HEK293 (cell line): ENCODE results near the gene GOLGA6C.
"Not testable (repeated sequence)": the region's sequence is repeated elsewhere in the genome, so short reads cannot be mapped to it uniquely, and the experiment has no call there.

Experiments used
- CTCF ChIA-PET: fragments of 350-600 bp; formaldehyde crosslinking; extraction: SDS; loops from one replicate; lab custom pipeline; 2021; ENCODE audit warnings: antibody characterized with exemption; lab: Yijun Ruan, JAX
- POLR2A ChIA-PET: fragments of 300-600 bp; formaldehyde crosslinking; extraction: SDS; loops from one replicate; lab custom pipeline; 2020; ENCODE audit warnings: antibody characterized with exemption, inconsistent platforms; lab: Yijun Ruan, JAX
- H3K27ac ChIP-seq: fragments of 200-500 bp; sonication (Bioruptor generic); 2 replicates; pipeline ENCODE4 v1.5.1; 2014; ENCODE audit warnings: low read depth, low read length, control low read depth, inconsistent platforms; ENCODE audit errors: extremely low read depth
- H3K36me3 ChIP-seq, 2 experiments: fragments of 200-500 bp in 1 of 2; sonication (Bioruptor generic) in 1 of 2; 1 replicate in 1 of 2; 2 replicates in 1 of 2; pipeline ENCODE4 v1.5.1; 2014 to 2017; ENCODE audit warnings: inconsistent platforms in 2 of 2, low read length in 2 of 2; ENCODE audit not compliant: control insufficient read depth in 2 of 2, insufficient read depth in 1 of 2
- H3K4me1 ChIP-seq: fragments of 200-500 bp; sonication (Bioruptor generic); 2 replicates; pipeline ENCODE4 v1.5.1; 2014; ENCODE audit warnings: mild to moderate bottlenecking, low read length, inconsistent platforms; ENCODE audit not compliant: control insufficient read depth, insufficient read depth
- H3K4me3 ChIP-seq: 2 replicates; pipeline ENCODE4 v1.5.1; 2011; ENCODE audit warnings: low read depth, mild to moderate bottlenecking, control low read depth, low read length, moderate library complexity
- H3K9me3 ChIP-seq: fragments of 200-500 bp; sonication (Bioruptor generic); 2 replicates; pipeline ENCODE4 v1.5.1; 2014; ENCODE audit warnings: low read depth, low read length, inconsistent platforms; ENCODE audit not compliant: control insufficient read depth, insufficient read depth
- AEBP2 ChIP-seq: fragments of 450-650 bp; formaldehyde crosslinking; IDR thresholded peaks from 2 replicates; pipeline ENCODE4 v1.5.1; 2016; ENCODE audit warnings: missing biosample characterization, missing genetic modification characterization, borderline replicate concordance
- MZF1 ChIP-seq: fragments of 450-650 bp; formaldehyde crosslinking; IDR thresholded peaks from 2 replicates; pipeline ENCODE4 v1.5.1; 2017; ENCODE audit warnings: missing biosample characterization, missing genetic modification characterization, borderline replicate concordance
- REST ChIP-seq: fragments of 450-650 bp; formaldehyde crosslinking; IDR thresholded peaks from 2 replicates; pipeline ENCODE4 v1.5.1; 2016; ENCODE audit warnings: missing biosample characterization, missing genetic modification characterization
- SP3 ChIP-seq: fragments of 450-650 bp; formaldehyde crosslinking; IDR thresholded peaks from 2 replicates; pipeline ENCODE4 v1.5.1; 2016; ENCODE audit warnings: missing biosample characterization, missing genetic modification characterization
- TCF7L2 ChIP-seq: IDR thresholded peaks from 2 replicates; pipeline ENCODE4 v1.6.1; 2011; ENCODE audit warnings: low read depth, mild to moderate bottlenecking, inconsistent platforms, low read length, moderate library complexity, borderline replicate concordance
- ZBTB11 ChIP-seq: fragments of 450-650 bp; formaldehyde crosslinking; conservative IDR thresholded peaks from 2 replicates; pipeline ENCODE4 v1.5.1; 2016; ENCODE audit warnings: low read depth, missing biosample characterization, missing genetic modification characterization
- ZNF10 ChIP-seq: fragments of 450-650 bp; formaldehyde crosslinking; IDR thresholded peaks from 2 replicates; pipeline ENCODE4 v1.5.1; 2017; ENCODE audit warnings: missing biosample characterization, missing genetic modification characterization
- ZNF138 ChIP-seq: fragments of 450-650 bp; formaldehyde crosslinking; IDR thresholded peaks from 2 replicates; pipeline ENCODE4 v1.5.1; 2016; ENCODE audit warnings: missing biosample characterization, missing genetic modification characterization, borderline replicate concordance
- ZNF175 ChIP-seq: fragments of 450-650 bp; formaldehyde crosslinking; IDR thresholded peaks from 2 replicates; pipeline ENCODE4 v1.5.1; 2016; ENCODE audit warnings: missing biosample characterization, missing genetic modification characterization
- ZNF18 ChIP-seq: fragments of 450-650 bp; formaldehyde crosslinking; IDR thresholded peaks from 2 replicates; pipeline ENCODE4 v1.5.1; 2016; ENCODE audit warnings: missing biosample characterization, missing genetic modification characterization
- ZNF239 ChIP-seq: fragments of 450-650 bp; formaldehyde crosslinking; IDR thresholded peaks from 2 replicates; pipeline ENCODE4 v1.5.1; 2016; ENCODE audit warnings: missing biosample characterization, missing genetic modification characterization
- ZNF341 ChIP-seq: fragments of 450-650 bp; formaldehyde crosslinking; IDR thresholded peaks from 2 replicates; pipeline ENCODE4; 2016; ENCODE audit warnings: low read depth, missing biosample characterization, missing genetic modification characterization
- ZNF366 ChIP-seq: fragments of 450-650 bp; formaldehyde crosslinking; conservative IDR thresholded peaks from 2 replicates; pipeline ENCODE4 v1.5.1; 2016; ENCODE audit warnings: missing biosample characterization, missing genetic modification characterization
- ZNF426 ChIP-seq: fragments of 450-650 bp; formaldehyde crosslinking; IDR thresholded peaks from 2 replicates; pipeline ENCODE4 v1.5.1; 2017; ENCODE audit warnings: missing biosample characterization, missing genetic modification characterization, mild to moderate bottlenecking, inconsistent platforms, moderate library complexity
- ZNF530 ChIP-seq: fragments of 450-650 bp; formaldehyde crosslinking; IDR thresholded peaks from 2 replicates; pipeline ENCODE4 v1.5.1; 2016; ENCODE audit warnings: low read depth, missing biosample characterization, missing genetic modification characterization
- ZNF548 ChIP-seq: fragments of 450-650 bp; formaldehyde crosslinking; IDR thresholded peaks from 2 replicates; pipeline ENCODE4 v1.5.1; 2016; ENCODE audit warnings: missing biosample characterization, missing genetic modification characterization
- ZNF555 ChIP-seq: fragments of 450-650 bp; formaldehyde crosslinking; conservative IDR thresholded peaks from 2 replicates; pipeline ENCODE4 v1.5.1; 2017; ENCODE audit warnings: missing biosample characterization, mild to moderate bottlenecking, missing genetic modification characterization, inconsistent platforms
- ZNF558 ChIP-seq: fragments of 450-650 bp; formaldehyde crosslinking; IDR thresholded peaks from 2 replicates; pipeline ENCODE4 v1.5.1; 2016; ENCODE audit warnings: missing biosample characterization, missing genetic modification characterization
- ZNF571 ChIP-seq: fragments of 450-650 bp; formaldehyde crosslinking; IDR thresholded peaks from 2 replicates; pipeline ENCODE4 v1.5.0; 2017; ENCODE audit warnings: missing biosample characterization, missing genetic modification characterization
- ZNF670 ChIP-seq: fragments of 450-650 bp; formaldehyde crosslinking; IDR thresholded peaks from 2 replicates; pipeline ENCODE4 v1.5.1; 2016; ENCODE audit warnings: missing biosample characterization, missing genetic modification characterization, low read depth
- ZSCAN23 ChIP-seq: fragments of 450-650 bp; formaldehyde crosslinking; IDR thresholded peaks from 2 replicates; pipeline ENCODE4 v1.5.1; 2016; ENCODE audit warnings: missing biosample characterization, missing genetic modification characterization

The GOLGA6C gene

GRCh38 chr15:75217012-75217411 is 41.1 kb upstream of the GOLGA6C start:
- TF ChIP-seq TCF7L2 (no peak), ZNF548 (tag by site-specific recombination) (no peak), ZNF175 (tag by site-specific recombination) (no peak), ZNF558 (tag by site-specific recombination) (no peak), ZNF571 (tag by site-specific recombination) (no peak), ZNF239 (tag by site-specific recombination) (no peak)
- no peaks in the 10 kb centered on the region for H3K9me3 ChIP-seq
- ChIA-PET POLR2A (interaction anchor here (1.3 kb wide), 1 partner anchor 9 kb away, joined by 4 read pairs; no protein-coding TSS in a partner anchor), CTCF (interaction anchor here (1.5 kb wide), 1 partner anchor 448 kb away, joined by 3 read pairs; no protein-coding TSS in a partner anchor)
- H3K36me3 ChIP-seq = peaks cover 0 to 14% of the 10 kb centered on the region in 2 experiments; a peak in 1 of 3 replicates
- H3K27ac ChIP-seq = no peak overlapping the region
- no peak overlapping the region for H3K4me3 ChIP-seq
- H3K4me1 ChIP-seq = no peaks in the 10 kb centered on the region

GRCh38 chr15:75217574-75217973 is 40.6 kb upstream of the GOLGA6C start:
- CTCF ChIA-PET = interaction anchor here (1.5 kb wide), 1 partner anchor 449 kb away, joined by 3 read pairs; no protein-coding TSS in a partner anchor
- H3K4me1 ChIP-seq, H3K4me3 ChIP-seq, H3K36me3 ChIP-seq, POLR2A ChIA-PET, H3K27ac ChIP-seq, H3K9me3 ChIP-seq: not testable (repeated sequence)
- TF ChIP-seq ZNF555 (peak; percentile 95), ZNF366 (tag by site-specific recombination) (peak; percentile 47; the same call in 1 of the 2 replicates), MZF1 (tag by site-specific recombination) (peak; percentile 43; the same call in 1 of the 2 replicates), AEBP2 (tag by site-specific recombination) (0 out of 2 replicates have a peak, but pooled peaks have one; percentile 71), ZNF341 (tag by site-specific recombination) (peak; percentile 56; the same call in 1 of the 2 replicates), ZNF426 (tag by site-specific recombination) (peak; percentile 98), ZNF670 (tag by site-specific recombination) (0 out of 2 replicates have a peak, but pooled peaks have one; percentile 48), ZNF530 (tag by site-specific recombination) (peak; percentile 89), ZSCAN23 (peak; percentile 91), ZBTB11 (peak; percentile 88), ZNF138 (tag by site-specific recombination) (peak; percentile 90; the same call in 1 of the 2 replicates), ZNF10 (tag by site-specific recombination) (peak; percentile 31; the same call in 1 of the 2 replicates), ZNF548 (tag by site-specific recombination) (peak; percentile 50; the same call in 1 of the 2 replicates), REST (tag by site-specific recombination) (peak; percentile 87), SP3 (tag by site-specific recombination) (peak; percentile 58; the same call in 1 of the 2 replicates), ZNF18 (peak; percentile 69)
